ENCODE measurements around the gene TLE4.

GRCh38 chr9:79689576-79689975 is 117.8 kb downstream of the TLE4 start:
- TF ChIP-seq POLR2A (IDR thresholded peaks at IDR 0.05; ENCODE audit: low read depth, low read length) = no peak
- no peak for TF ChIP-seq TAF1 (IDR thresholded peaks at IDR 0.05; ENCODE audit: borderline replicate concordance, low read depth, low read length)
